ENCODE results near the gene SIPA1L3. TPM values are rescaled to one million over a fixed set of nuclear protein-coding genes. Genes with fewer than 3 reads are reported as not detected.

Gene SIPA1L3
- total RNA-seq, 1 donor from 2014 or later, result 27.1 TPM

DNA sequence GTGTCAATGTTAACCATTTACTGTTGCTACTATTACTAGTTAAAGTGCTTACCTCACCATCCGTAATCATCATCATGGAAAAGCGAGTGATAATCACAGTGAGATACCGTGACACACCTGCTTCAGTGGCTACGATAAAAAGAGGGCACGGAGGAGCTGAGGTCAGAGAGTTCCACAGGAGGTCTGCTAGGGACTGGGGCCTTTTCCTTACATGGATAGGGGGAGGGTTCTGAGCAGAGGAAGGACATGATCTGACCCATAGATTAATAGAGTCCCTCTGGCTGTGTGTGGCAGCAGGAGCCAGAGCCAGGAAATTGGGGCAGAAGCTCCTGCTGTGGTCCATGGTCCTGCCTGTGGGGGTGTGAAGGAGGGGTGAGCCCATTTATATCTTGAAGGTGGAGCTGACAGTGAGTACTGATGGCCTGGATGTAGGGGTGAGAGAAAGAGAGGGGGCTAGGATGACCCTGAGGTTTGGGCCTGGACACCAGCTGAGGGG is 136.7 kb downstream of the SIPA1L3 start:
- TF ChIP-seq, protein P1, sequence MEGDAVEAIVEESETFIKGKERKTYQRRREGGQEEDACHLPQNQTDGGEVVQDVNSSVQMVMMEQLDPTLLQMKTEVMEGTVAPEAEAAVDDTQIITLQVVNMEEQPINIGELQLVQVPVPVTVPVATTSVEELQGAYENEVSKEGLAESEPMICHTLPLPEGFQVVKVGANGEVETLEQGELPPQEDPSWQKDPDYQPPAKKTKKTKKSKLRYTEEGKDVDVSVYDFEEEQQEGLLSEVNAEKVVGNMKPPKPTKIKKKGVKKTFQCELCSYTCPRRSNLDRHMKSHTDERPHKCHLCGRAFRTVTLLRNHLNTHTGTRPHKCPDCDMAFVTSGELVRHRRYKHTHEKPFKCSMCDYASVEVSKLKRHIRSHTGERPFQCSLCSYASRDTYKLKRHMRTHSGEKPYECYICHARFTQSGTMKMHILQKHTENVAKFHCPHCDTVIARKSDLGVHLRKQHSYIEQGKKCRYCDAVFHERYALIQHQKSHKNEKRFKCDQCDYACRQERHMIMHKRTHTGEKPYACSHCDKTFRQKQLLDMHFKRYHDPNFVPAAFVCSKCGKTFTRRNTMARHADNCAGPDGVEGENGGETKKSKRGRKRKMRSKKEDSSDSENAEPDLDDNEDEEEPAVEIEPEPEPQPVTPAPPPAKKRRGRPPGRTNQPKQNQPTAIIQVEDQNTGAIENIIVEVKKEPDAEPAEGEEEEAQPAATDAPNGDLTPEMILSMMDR (IDR thresholded peaks at IDR 0.05), result no peak
- no peak overlapping the region for H3K4me3 ChIP-seq
- H3K4me1 ChIP-seq, result no peaks in the 10 kb centered on the region
- H3K9me3 ChIP-seq, result no peaks in the 10 kb centered on the region
- no peaks in the 10 kb centered on the region for H3K27me3 ChIP-seq
- H3K27ac ChIP-seq, result no peak overlapping the region
- no peak for DNase-seq (ENCODE audit: low spot score in 2 of 2)
- intact Hi-C loops (cut with DNase I), result no loop called here
- no peaks in the 10 kb centered on the region for H3K36me3 ChIP-seq

DNA sequence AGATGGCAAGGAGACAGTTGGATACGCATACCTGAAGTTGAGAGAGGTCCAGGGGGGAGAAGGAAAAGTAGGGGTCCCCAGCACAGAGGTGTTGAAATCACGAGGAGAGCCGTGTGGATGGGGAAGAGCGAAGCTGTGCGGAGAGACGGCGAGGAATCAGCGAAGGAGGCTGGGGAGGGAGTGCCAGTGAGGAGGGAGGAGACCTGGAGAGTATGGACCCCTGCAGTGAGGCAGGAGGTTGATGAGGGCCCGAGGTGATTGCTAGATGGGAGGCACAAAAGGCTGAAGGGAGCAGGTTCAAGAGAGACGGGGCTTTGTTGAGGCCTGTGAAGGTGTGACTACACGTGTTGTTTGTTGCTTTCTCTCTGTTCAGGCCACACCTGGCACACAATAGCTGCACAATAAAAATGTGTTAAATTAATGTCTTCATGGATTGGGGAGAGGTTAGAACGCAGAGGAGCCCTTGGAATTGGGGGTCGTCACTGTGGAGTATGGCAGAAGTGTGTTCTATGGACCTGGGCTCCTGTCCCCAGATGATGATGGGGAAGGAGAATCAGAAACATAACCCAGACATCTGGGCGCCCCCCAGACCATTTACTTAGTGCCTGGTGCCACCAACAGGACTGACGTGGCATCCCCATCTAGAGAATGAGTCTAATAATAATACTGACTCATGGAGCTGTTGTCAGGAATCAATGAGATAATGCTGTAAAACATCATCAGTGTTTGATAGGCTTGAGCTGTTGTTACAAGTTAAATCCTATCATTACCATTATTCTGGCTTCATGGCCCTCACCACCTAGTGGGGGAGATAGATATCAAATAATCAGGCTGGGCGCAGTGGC is 137.5 kb downstream of the SIPA1L3 start:
- TF ChIP-seq, protein P1 (IDR thresholded peaks at IDR 0.05), result no peak
- Histone ChIP-seq H3K36me3 (no peaks in the 10 kb centered on the region), H3K27ac (no peak overlapping the region), H3K9me3 (no peaks in the 10 kb centered on the region), H3K4me1 (no peaks in the 10 kb centered on the region), H3K4me3 (no peak overlapping the region), H3K27me3 (no peaks in the 10 kb centered on the region)
- intact Hi-C loops (cut with DNase I), result no loop called here
- no peak for DNase-seq (ENCODE audit: low spot score in 2 of 2)

GRCh38 chr19:38045554-38046253 is 138.7 kb downstream of the SIPA1L3 start:
- H3K4me3 ChIP-seq, result no peak overlapping the region
- H3K36me3 ChIP-seq, result no peaks in the 10 kb centered on the region
- H3K9me3 ChIP-seq, result no peaks in the 10 kb centered on the region
- no peak overlapping the region for H3K27ac ChIP-seq
- DNase-seq (ENCODE audit: low spot score in 2 of 2), result no peak
- TF ChIP-seq, protein P1 (IDR thresholded peaks at IDR 0.05), result no peak
- intact Hi-C loops (cut with DNase I), result no loop called here
- no peaks in the 10 kb centered on the region for H3K4me1 ChIP-seq
- no peaks in the 10 kb centered on the region for H3K27me3 ChIP-seq

DNA sequence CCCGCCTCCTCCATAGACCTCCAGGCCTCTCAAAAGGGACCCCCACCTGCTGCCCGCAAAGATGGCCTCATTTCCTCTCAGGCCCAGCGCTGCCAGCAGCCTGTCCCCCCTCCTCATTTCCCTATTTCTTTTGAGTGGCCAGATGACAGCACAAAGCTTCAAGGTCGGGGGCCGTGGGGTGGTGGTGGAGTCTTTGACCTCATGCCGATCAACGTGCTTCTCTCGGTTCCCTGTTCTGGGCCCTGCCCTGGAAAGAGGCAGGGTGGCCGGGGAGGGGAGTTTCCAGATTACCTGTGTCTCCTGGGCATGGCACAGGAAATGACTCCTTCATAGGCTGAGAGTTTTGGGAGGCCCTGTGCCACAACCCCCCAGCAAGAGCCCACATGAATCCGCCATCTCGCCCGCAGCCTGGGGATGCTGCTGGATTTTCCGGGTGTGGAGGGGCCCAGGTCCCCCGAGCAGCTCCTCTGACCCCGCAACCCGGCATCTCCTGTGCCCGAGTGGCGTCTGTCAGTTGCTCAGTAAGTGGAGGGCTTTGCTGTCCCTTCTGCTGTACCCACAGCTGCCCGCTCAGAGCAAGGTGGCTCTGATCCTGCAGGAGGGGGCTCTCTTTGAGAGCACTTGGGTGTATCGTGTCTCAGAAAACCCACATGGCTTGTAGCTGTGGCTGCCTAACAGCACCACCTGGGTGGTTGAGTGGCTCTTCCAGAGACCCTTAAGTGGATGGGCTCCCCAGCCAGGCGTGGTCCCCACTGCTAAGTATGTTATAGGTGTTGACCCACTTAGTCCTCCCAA is 139.4 kb downstream of the SIPA1L3 start:
- no peak overlapping the region for H3K27ac ChIP-seq
- no peaks in the 10 kb centered on the region for H3K9me3 ChIP-seq
- H3K4me1 ChIP-seq, result no peaks in the 10 kb centered on the region
- intact Hi-C loops (cut with DNase I), result no loop called here
- no peak for DNase-seq (ENCODE audit: low spot score in 2 of 2)
- H3K4me3 ChIP-seq, result no peak overlapping the region
- no peaks in the 10 kb centered on the region for H3K27me3 ChIP-seq
- TF ChIP-seq, protein P1 (IDR thresholded peaks at IDR 0.05), result no peak
- H3K36me3 ChIP-seq, result no peaks in the 10 kb centered on the region

DNA sequence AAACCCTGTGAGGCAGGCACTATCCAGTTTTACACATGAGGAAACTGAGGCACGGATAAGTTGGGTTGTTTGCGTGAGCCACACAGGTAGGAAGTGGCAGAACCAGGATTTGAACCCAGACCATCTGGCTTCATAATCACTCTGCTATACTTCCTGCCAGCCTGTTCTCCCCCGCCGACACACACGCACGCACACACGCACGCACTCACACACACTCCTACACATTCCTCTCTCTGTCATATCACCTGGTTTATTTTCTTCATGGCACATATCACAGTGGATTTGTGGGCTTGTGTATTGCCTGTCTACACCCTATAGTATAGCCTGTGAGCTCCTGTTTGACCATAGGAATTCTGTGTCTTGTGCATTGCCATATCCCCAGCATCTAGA is 140.0 kb downstream of the SIPA1L3 start:
- no peak for DNase-seq (ENCODE audit: low spot score in 2 of 2)
- no peak overlapping the region for H3K27ac ChIP-seq
- intact Hi-C loops (cut with DNase I), result no loop called here
- no peaks in the 10 kb centered on the region for H3K9me3 ChIP-seq
- no peaks in the 10 kb centered on the region for H3K27me3 ChIP-seq
- H3K36me3 ChIP-seq, result no peaks in the 10 kb centered on the region
- no peak overlapping the region for H3K4me3 ChIP-seq
- TF ChIP-seq, protein P1 (IDR thresholded peaks at IDR 0.05), result no peak
- H3K4me1 ChIP-seq, result no peaks in the 10 kb centered on the region
